Measurements from ENCODE around the gene CRY2. TPM values are rescaled to one million over a fixed set of nuclear protein-coding genes. Genes with fewer than 3 reads are reported as not detected.
A peak's percentile ranks its signal among the peaks of the same experiment; 100 is the strongest.

The CRY2 gene
- total RNA-seq, 4 donors from 2014 or later = 5.6 to 21.0 (median 13.4) TPM

- no peak overlapping the region for H3K4me3 ChIP-seq
- H3K27me3 ChIP-seq = no peaks in the 10 kb centered on the region
- no peaks in the 10 kb centered on the region for H3K9me3 ChIP-seq
- intact Hi-C loops (cut with DNase I) = no loop called here
- H3K36me3 ChIP-seq = peaks cover 0 to 54% (median 6%) of the 10 kb centered on the region in 3 donors
- H3K27ac ChIP-seq = peak overlapping the region; percentile 13 to 77 (median 74)
- 63 to 100% methylated on average over 1 to 2 of the region's 6 CpGs for WGBS, 2 donors
- no peak for DNase-seq
- TF ChIP-seq, protein P1, sequence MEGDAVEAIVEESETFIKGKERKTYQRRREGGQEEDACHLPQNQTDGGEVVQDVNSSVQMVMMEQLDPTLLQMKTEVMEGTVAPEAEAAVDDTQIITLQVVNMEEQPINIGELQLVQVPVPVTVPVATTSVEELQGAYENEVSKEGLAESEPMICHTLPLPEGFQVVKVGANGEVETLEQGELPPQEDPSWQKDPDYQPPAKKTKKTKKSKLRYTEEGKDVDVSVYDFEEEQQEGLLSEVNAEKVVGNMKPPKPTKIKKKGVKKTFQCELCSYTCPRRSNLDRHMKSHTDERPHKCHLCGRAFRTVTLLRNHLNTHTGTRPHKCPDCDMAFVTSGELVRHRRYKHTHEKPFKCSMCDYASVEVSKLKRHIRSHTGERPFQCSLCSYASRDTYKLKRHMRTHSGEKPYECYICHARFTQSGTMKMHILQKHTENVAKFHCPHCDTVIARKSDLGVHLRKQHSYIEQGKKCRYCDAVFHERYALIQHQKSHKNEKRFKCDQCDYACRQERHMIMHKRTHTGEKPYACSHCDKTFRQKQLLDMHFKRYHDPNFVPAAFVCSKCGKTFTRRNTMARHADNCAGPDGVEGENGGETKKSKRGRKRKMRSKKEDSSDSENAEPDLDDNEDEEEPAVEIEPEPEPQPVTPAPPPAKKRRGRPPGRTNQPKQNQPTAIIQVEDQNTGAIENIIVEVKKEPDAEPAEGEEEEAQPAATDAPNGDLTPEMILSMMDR (IDR thresholded peaks at IDR 0.05) = no peak
- no peak for TF ChIP-seq POLR2A (IDR thresholded peaks at IDR 0.05)
- peaks cover 23 to 87% (median 57%) of the 10 kb centered on the region in 3 donors for H3K4me1 ChIP-seq
These were observed 8.8 kb downstream of the CRY2 start for GRCh38 chr11:45856044-45856468.

GRCh38 chr11:45857961-45858474, 10.7 kb downstream of the CRY2 start:
- H3K27ac ChIP-seq = peak overlapping the region; percentile 63 to 77 (median 74)
- no peak overlapping the region for H3K4me3 ChIP-seq
- intact Hi-C loops (cut with DNase I) = no loop called here
- H3K4me1 ChIP-seq = peaks cover 23 to 68% (median 45%) of the 10 kb centered on the region in 3 donors
- H3K27me3 ChIP-seq = no peaks in the 10 kb centered on the region
- no peaks in the 10 kb centered on the region for H3K9me3 ChIP-seq
- peaks cover 0 to 73% (median 20%) of the 10 kb centered on the region in 3 donors for H3K36me3 ChIP-seq
- TF ChIP-seq POLR2A (IDR thresholded peaks at IDR 0.05) = no peak
- DNase-seq = no peak
- WGBS, 2 donors = 17 to 46% methylated on average over 2 of the region's 2 CpGs

DNA sequence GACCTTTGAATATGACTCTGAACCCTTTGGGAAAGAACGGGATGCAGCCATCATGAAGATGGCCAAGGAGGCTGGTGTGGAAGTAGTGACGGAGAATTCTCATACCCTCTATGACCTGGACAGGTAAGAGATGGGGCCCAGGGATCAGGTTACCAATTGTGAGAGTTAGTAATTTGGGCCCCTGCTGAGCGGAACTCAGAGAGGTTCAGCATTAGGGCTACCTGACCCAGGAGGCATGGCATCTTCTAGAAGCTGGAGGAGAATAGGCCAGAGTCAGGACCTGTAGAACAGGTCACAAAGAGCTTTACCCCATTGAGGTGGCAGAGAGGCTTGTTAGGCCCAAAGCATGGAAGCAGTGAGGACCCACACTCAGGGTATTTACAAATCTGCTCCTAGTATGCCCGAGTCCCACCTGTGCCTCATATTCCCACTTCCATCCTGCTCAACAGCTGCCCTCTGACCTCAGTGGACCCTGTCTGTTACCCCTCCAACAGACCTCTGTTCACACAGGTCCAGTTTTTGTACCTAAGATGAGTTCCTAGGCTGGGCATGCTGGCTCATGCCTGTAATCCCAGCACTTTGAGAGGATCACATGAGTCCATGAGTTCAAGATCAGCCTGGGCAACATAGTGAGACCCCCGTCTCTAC, 11.6 kb downstream of the CRY2 start:
- H3K9me3 ChIP-seq = no peaks in the 10 kb centered on the region
- intact Hi-C loops (cut with DNase I) = no loop called here
- 78 to 82% methylated on average over 5 of the region's 5 CpGs for WGBS, 2 donors
- H3K27ac ChIP-seq = peak overlapping the region; percentile 63 to 77 (median 74)
- H3K4me1 ChIP-seq = peaks cover 23 to 61% (median 44%) of the 10 kb centered on the region in 3 donors
- H3K36me3 ChIP-seq = peaks cover 4 to 82% (median 26%) of the 10 kb centered on the region in 3 donors
- TF ChIP-seq POLR2A (IDR thresholded peaks at IDR 0.05) = no peak
- TF ChIP-seq, protein P1 (IDR thresholded peaks at IDR 0.05) = no peak
- no peak overlapping the region for H3K4me3 ChIP-seq
- no peak for DNase-seq
- no peaks in the 10 kb centered on the region for H3K27me3 ChIP-seq

- peaks cover 23 to 54% (median 42%) of the 10 kb centered on the region in 3 donors for H3K4me1 ChIP-seq
- TF ChIP-seq, protein P1 (IDR thresholded peaks at IDR 0.05) = no peak
- TF ChIP-seq POLR2A (IDR thresholded peaks at IDR 0.05) = no peak
- peaks cover 4 to 90% (median 31%) of the 10 kb centered on the region in 3 donors for H3K36me3 ChIP-seq
- no peaks in the 10 kb centered on the region for H3K9me3 ChIP-seq
- DNase-seq = no peak
- no peaks in the 10 kb centered on the region for H3K27me3 ChIP-seq
- peak overlapping the region; percentile 63 to 77 (median 74) for H3K27ac ChIP-seq
- WGBS, 2 donors = 33 to 38% methylated on average over 5 of the region's 12 CpGs
- intact Hi-C loops (cut with DNase I) = no loop called here
- H3K4me3 ChIP-seq = peak overlapping the region in 1 of 4 donors; percentile 13
These were observed 12.4 kb downstream of the CRY2 start for GRCh38 chr11:45859661-45860140.

DNA sequence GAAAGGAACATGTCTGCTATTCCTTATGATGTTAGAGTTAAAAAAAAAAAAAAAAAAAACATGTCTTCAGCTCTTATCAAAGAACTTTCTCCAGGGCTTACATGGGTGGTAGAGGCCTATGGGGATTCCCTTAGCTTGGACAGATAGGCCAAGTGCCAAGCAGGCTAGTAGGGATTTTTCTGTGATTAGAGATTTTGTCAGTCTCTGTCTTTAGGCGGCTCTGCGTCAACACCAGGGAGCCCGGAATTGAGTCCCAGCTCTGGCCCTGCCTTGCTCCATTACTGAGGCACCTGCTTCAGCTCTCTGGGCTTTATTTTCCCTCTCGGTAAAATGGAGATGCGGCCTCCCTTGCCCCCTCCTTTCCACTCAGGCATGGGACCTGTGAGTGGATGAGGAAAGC, 13.1 kb downstream of the CRY2 start:
- DNase-seq = no peak
- no peak overlapping the region for H3K4me3 ChIP-seq
- 88 to 96% methylated on average over 5 of the region's 5 CpGs for WGBS, 2 donors
- intact Hi-C loops (cut with DNase I) = no loop called here
- no peaks in the 10 kb centered on the region for H3K27me3 ChIP-seq
- peaks cover 4 to 97% (median 35%) of the 10 kb centered on the region in 3 donors for H3K36me3 ChIP-seq
- H3K9me3 ChIP-seq = no peaks in the 10 kb centered on the region
- peaks cover 23 to 47% (median 42%) of the 10 kb centered on the region in 3 donors for H3K4me1 ChIP-seq
- peak overlapping the region; percentile 63 to 77 (median 74) for H3K27ac ChIP-seq
- TF ChIP-seq, protein P1 (IDR thresholded peaks at IDR 0.05) = no peak
- TF ChIP-seq POLR2A (IDR thresholded peaks at IDR 0.05) = no peak

Measured in esophagus squamous epithelium (tissue), 5 donors.